Right lobe of liver (tissue), 6 donors: ENCODE measurements around the gene DCDC1. TPM values are rescaled to one million over a fixed set of nuclear protein-coding genes. Genes with fewer than 3 reads are reported as not detected.

Source experiments
- ATAC-seq, 4 donors: fragments of 200-7000 bp; cut with Tn5 transposase; one replicate each; pipeline ENCODE4 v1.9.1; 2020; ENCODE audit warnings: mild to moderate bottlenecking in 4 of 4, moderate library complexity in 4 of 4
- DNase-seq, 3 donors: peaks; one replicate each; pipeline ENCODE4 v3.0.0-alpha.2; 2020
- H3K27ac ChIP-seq, 3 donors: fragments of 200-600 bp; one replicate each; pipeline ENCODE4 v1.8.0; 2022
- H3K27me3 ChIP-seq, 2 donors: fragments of 200-600 bp; one replicate each; pipeline ENCODE4 v1.8.0; 2022
- H3K36me3 ChIP-seq, 4 donors: fragments of 200-600 bp; sonication (generic) in 1 of 4; one replicate each; pipeline versions ENCODE4 v1.5.1 to v1.8.0; 2017 to 2022; ENCODE audit warnings: control low read depth in 1 of 4
- H3K4me1 ChIP-seq, 4 donors: fragments of 200-600 bp; sonication (generic) in 1 of 4; one replicate each; pipeline versions ENCODE4 v1.5.1 to v1.8.0; 2017 to 2022; ENCODE audit warnings: control low read depth in 1 of 4
- H3K4me3 ChIP-seq, 3 donors: fragments of 200-600 bp; one replicate each; pipeline ENCODE4 v1.8.0; 2022
- H3K9me3 ChIP-seq, 4 donors: fragments of 200-600 bp; sonication (generic) in 1 of 4; one replicate each; pipeline versions ENCODE4 v1.5.1 to v1.8.0; 2017 to 2022; ENCODE audit warnings: control low read depth in 1 of 4
- POLR2A ChIP-seq: fragments of 450-650 bp; IDR thresholded peaks from one replicate; pipeline ENCODE4 v1.6.1; 2017; ENCODE audit warnings: antibody characterized with exemption, mild to moderate bottlenecking
- WGBS: methylation state at CpG from one replicate; pipeline ENCODE4 v1.1.6; 2018; ENCODE audit warnings: low coverage, low lambda C conversion rate; ENCODE audit not compliant: insufficient coverage; ENCODE audit errors: missing lambda C conversion rate; 5-methylcytosine and 5-hydroxymethylcytosine counted together
- intact Hi-C, 2 donors: fragments of 100-400 bp; cut with DNase I; formaldehyde crosslinking; loops; one replicate each; pipeline versions ENCODE4 v1.11.2 to v1.14.1; 2022
- total RNA-seq, 6 experiments: library from RNA; depleted of rRNA in 2 of 6; stranded (reverse); fragments of >200 nt in 2 of 6; fragmentation: NEBNext Ultra II Directional in 3 of 6; extraction: Animal tissue kit (Norgen Biotek cat#: 25700) in 3 of 6; gene quantifications; one replicate each; pipeline versions ENCODE4 v1.1.0 to v1.2.4, GENCODE V29; 2016 to 2023
- TF ChIP-seq, protein P1 (sequence below), 4 donors: fragments of 200-600 bp in 3 of 4; fragments of 450-650 bp in 1 of 4; IDR thresholded peaks; one replicate each; pipeline versions ENCODE4 v1.5.1 to v1.8.0; 2016 to 2022; ENCODE audit warnings: antibody characterized with exemption in 4 of 4, mild to moderate bottlenecking in 2 of 4
- donor health status: DM: no; HTN: yes; CAD: no.
- donor health status: DM: no; HTN: no; CAD: no.
- donor health status: DM: no; HTN: no; CAD: no.
- donor health status: DM: no; HTN: yes; CAD: no.
- donor health status: DM: no; HTN: yes; CAD: no.

Gene DCDC1
- total RNA-seq, 6 experiments from 2014 or later: 1.9 to 4.8 (median 2.6) TPM

DNA sequence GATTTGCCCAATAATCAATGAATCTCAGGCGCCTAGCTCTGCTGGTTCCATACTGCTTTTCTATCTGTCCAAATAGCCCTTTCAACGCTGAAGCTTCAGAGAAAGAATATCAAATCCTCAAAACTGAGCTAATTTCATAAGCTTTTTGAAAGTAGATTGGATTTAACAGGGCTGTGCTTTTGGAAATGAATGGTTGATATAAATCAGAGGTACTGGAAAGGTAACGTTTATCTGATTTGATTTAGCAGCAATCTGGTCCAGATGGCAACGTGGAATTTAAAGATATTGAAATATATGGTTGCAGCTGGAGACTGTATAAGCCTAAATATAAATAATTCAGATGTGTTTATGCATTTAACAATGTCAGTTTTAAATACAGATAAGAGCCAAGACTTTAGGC, 553.9 kb downstream of the DCDC1 start:
- Histone ChIP-seq H3K9me3 (no peaks in the 10 kb centered on the region), H3K27ac (no peak overlapping the region), H3K4me1 (no peaks in the 10 kb centered on the region), H3K27me3 (no peaks in the 10 kb centered on the region), H3K4me3 (no peak overlapping the region), H3K36me3 (no peaks in the 10 kb centered on the region)
- 79% methylated on average over 4 of the region's 4 CpGs for WGBS
- intact Hi-C loops: no loop called here
- ATAC-seq (no peak), DNase-seq (no peak)
- TF ChIP-seq, protein P1, sequence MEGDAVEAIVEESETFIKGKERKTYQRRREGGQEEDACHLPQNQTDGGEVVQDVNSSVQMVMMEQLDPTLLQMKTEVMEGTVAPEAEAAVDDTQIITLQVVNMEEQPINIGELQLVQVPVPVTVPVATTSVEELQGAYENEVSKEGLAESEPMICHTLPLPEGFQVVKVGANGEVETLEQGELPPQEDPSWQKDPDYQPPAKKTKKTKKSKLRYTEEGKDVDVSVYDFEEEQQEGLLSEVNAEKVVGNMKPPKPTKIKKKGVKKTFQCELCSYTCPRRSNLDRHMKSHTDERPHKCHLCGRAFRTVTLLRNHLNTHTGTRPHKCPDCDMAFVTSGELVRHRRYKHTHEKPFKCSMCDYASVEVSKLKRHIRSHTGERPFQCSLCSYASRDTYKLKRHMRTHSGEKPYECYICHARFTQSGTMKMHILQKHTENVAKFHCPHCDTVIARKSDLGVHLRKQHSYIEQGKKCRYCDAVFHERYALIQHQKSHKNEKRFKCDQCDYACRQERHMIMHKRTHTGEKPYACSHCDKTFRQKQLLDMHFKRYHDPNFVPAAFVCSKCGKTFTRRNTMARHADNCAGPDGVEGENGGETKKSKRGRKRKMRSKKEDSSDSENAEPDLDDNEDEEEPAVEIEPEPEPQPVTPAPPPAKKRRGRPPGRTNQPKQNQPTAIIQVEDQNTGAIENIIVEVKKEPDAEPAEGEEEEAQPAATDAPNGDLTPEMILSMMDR (IDR thresholded peaks at IDR 0.05): no peak
- no peak for TF ChIP-seq POLR2A

DNA sequence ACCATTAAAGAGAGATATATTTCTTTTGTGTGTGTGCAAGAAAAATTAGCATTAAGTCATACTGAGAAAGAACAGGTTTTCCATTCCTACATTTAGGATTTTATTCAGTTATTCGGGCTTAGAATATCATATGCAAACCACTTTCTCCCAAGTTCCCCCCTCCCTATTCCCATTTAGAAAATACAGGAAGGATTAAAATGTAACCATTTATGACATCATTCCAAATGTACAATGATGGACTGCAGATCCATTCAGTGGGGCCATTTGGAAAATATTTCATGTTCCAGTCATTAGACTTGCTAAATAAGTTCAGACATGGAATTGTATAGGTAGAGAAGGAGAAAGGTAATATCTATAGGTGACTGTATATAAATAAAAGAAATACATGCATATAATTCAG, 554.8 kb downstream of the DCDC1 start:
- WGBS: 91% methylated on average over 1 of the region's 1 CpG
- H3K9me3 ChIP-seq: no peaks in the 10 kb centered on the region
- ATAC-seq (no peak), DNase-seq (no peak)
- no peak overlapping the region for H3K27ac ChIP-seq
- no peaks in the 10 kb centered on the region for H3K4me1 ChIP-seq
- H3K36me3 ChIP-seq: no peaks in the 10 kb centered on the region
- H3K27me3 ChIP-seq: no peaks in the 10 kb centered on the region
- no peak overlapping the region for H3K4me3 ChIP-seq
- intact Hi-C loops: no loop called here
- TF ChIP-seq POLR2A: no peak
- TF ChIP-seq, protein P1 (IDR thresholded peaks at IDR 0.05): no peak

Other genes starting within 250 kb of the DCDC1 start
- 10 to 100 TPM in 1 of 6 experiments, 1 to 10 TPM in 5; 3.9 to 12.4 (median 7.2) TPM for gene DNAJC24, start 121 bp upstream of the DCDC1 start, total RNA-seq
- gene IMMP1L, start 139.9 kb upstream of the DCDC1 start, total RNA-seq: 10 to 100 TPM in 3 of 6 experiments, 1 to 10 TPM in 3; 5.9 to 17.9 (median 10.6) TPM
- 10 to 100 TPM in 2 of 6 experiments, 1 to 10 TPM in 4; 7.3 to 16.4 (median 9.2) TPM for gene ELP4, start 140.0 kb upstream of the DCDC1 start, total RNA-seq